Cardiac ventricle fibroblast (primary cell): ENCODE data around the gene CAMK1G. TPM values are rescaled to one million over a fixed set of nuclear protein-coding genes. Genes with fewer than 3 reads are reported as not detected.

Experiments used
- total RNA-seq: library from RNA; depleted of rRNA; stranded (reverse); fragments of >200 nt; gene quantifications from 2 replicates; pipeline ENCODE4 v1.2.3, GENCODE V29; 2015

CAMK1G gene
- total RNA-seq: not detected in 2 replicates

DNA sequence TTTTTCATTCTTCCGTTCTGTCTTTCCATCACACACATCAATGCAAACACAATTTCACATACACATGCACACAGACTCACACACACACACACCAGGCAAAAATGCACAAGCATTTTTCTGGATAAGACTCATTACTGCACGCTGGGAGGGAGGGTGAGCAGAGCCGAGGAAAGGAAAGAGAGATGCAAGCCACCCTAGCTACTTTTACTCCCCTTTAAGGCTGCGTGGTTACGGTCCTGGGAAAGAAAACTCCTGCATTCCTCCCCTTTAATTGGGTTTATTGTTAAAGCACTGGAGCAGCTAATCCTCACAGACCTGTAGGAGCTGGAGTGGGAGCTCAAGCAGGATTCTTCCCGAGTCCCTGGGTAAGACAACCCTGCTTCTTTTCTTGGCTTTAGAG lies at the start of gene CAMK1G:
TSS of gene CAMK1G (plus strand) at position 307 of the 400 bp plus-strand sequence. CDS start 11,270 bp downstream, outside the sequence.

DNA sequence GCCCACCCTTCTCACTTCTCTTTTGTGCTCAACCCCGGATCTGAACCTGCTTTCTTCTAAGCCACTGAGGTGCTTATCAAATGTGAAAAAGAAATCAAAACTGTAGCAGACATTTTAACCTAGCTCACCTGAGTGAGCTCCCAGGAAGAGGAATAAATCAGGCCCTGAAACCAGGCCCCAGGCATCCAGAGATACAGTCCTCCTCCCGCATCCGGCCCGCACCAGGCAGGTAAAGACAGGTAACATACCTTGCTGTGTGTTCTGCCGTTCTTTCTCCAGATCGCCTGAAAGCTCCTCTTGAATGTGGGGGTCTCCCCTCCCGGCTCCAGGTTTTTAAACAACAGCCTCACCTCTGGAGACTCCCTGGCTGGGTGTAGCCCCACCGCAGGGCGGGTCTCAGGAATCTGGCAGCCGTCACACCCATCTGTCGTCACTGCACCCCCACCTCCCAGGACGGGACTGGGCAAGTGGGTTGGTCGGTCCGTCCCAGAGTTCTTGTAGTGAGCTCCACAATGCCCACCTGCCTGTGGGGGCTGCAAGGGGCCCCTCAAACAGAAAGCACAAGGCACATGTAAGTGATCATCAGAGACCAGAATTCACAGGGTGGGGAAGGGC lies 68.7 kb downstream of the CAMK1G start, which contains the start of gene LAMB3:
TSS of gene LAMB3 (minus strand) at position 305 of the 615 bp plus-strand sequence. CDS start 1,481 bp downstream, outside the sequence.

Other genes starting within 250 kb of the CAMK1G start
- gene LAMB3, start 68.7 kb downstream of the CAMK1G start, total RNA-seq: 27.6 and 31.6 TPM in 2 replicates
- 160 and 168 TPM in 2 replicates for gene G0S2, start 91.7 kb downstream of the CAMK1G start, total RNA-seq
- gene HSD11B1, start 121.1 kb downstream of the CAMK1G start, total RNA-seq: 134 and 142 TPM in 2 replicates
- not detected in 2 replicates for gene TRAF3IP3, start 172.3 kb downstream of the CAMK1G start, total RNA-seq
- gene C1orf74, start 200.8 kb downstream of the CAMK1G start, total RNA-seq: 0.93 and 1.1 TPM in 2 replicates
- under 0.01 and 0.39 TPM in 2 replicates for gene IRF6, start 222.4 kb downstream of the CAMK1G start, total RNA-seq
- gene UTP25, start 244.3 kb downstream of the CAMK1G start, total RNA-seq: 5.1 and 5.3 TPM in 2 replicates